HG02798 (cell line): ENCODE measurements around the gene CNGB1.

Experiments used
- ATAC-seq: cut with Tn5 transposase; IDR thresholded peaks from one replicate; pipeline ENCODE4 v1.9.1; 2021; ENCODE audit warnings: mild to moderate bottlenecking; ENCODE audit not compliant: unreplicated experiment, poor library complexity

Gene CNGB1

GRCh38 chr16:57893559-57894389 lies 77.2 kb downstream of the CNGB1 start:
- ATAC-seq: no peak

GRCh38 chr16:57893217-57893558 lies 77.7 kb downstream of the CNGB1 start:
- ATAC-seq: no peak

- ATAC-seq: no peak
Observed at GRCh38 chr16:57892447-57893096, 78.4 kb downstream of the CNGB1 start.

- ATAC-seq: no peak
Observed at GRCh38 chr16:57892041-57892440, 78.9 kb downstream of the CNGB1 start.

- no peak for ATAC-seq
Observed at GRCh38 chr16:57890752-57891111, 80.2 kb downstream of the CNGB1 start.

- no peak for ATAC-seq
Observed at GRCh38 chr16:57889960-57890751, 80.8 kb downstream of the CNGB1 start.

- no peak for ATAC-seq
Observed at GRCh38 chr16:57889522-57889921, 81.4 kb downstream of the CNGB1 start.

GRCh38 chr16:57889111-57889510 lies 81.8 kb downstream of the CNGB1 start:
- ATAC-seq: no peak

GRCh38 chr16:57888128-57888527 lies 82.8 kb downstream of the CNGB1 start:
- no peak for ATAC-seq

GRCh38 chr16:57887711-57888110 lies 83.2 kb downstream of the CNGB1 start:
- ATAC-seq: no peak

GRCh38 chr16:57886427-57886826 lies 84.5 kb downstream of the CNGB1 start:
- ATAC-seq: no peak

GRCh38 chr16:57884655-57885133 lies 86.2 kb downstream of the CNGB1 start:
- no peak for ATAC-seq

- ATAC-seq: no peak
Observed at GRCh38 chr16:57883953-57884654, 86.8 kb downstream of the CNGB1 start.

GRCh38 chr16:57883480-57883879 lies 87.4 kb downstream of the CNGB1 start:
- ATAC-seq: no peak

- no peak for ATAC-seq
Observed at GRCh38 chr16:57882792-57883191, 88.1 kb downstream of the CNGB1 start.

- no peak for ATAC-seq
Observed at GRCh38 chr16:57882206-57882605, 88.7 kb downstream of the CNGB1 start.

- no peak for ATAC-seq
Observed at GRCh38 chr16:57878586-57878985, 92.3 kb downstream of the CNGB1 start.

GRCh38 chr16:57876210-57876609 lies 94.7 kb downstream of the CNGB1 start:
- no peak for ATAC-seq

- no peak for ATAC-seq
Observed at GRCh38 chr16:57875347-57875746, 95.6 kb downstream of the CNGB1 start.

- no peak for ATAC-seq
Observed at GRCh38 chr16:57873218-57873617, 97.7 kb downstream of the CNGB1 start.
